ENCODE results near the gene SELENOO.
A peak's percentile ranks its signal among the peaks of the same experiment; 100 is the strongest.

SELENOO gene

GRCh38 chr22:50218153-50218995 lies 17.6 kb downstream of the SELENOO start:
- DNase-seq, result no peak

- peak; percentile 57 for DNase-seq
Measured at GRCh38 chr22:50218996-50219727, 18.4 kb downstream of the SELENOO start.

GRCh38 chr22:50219800-50220602 lies 19.2 kb downstream of the SELENOO start:
- DNase-seq, result no peak

GRCh38 chr22:50220603-50221409 lies 20.0 kb downstream of the SELENOO start:
- no peak for DNase-seq

GRCh38 chr22:50221410-50222300 lies 20.8 kb downstream of the SELENOO start:
- DNase-seq, result no peak

GRCh38 chr22:50222508-50222907 lies 21.7 kb downstream of the SELENOO start:
- DNase-seq, result no peak

- no peak for DNase-seq
Measured at GRCh38 chr22:50224071-50224470, 23.3 kb downstream of the SELENOO start.

- DNase-seq, result no peak
Measured at GRCh38 chr22:50225200-50225969, 24.6 kb downstream of the SELENOO start.

- no peak for DNase-seq
Measured at GRCh38 chr22:50226063-50226874, 25.5 kb downstream of the SELENOO start.

GRCh38 chr22:50226875-50227165 lies 26.0 kb downstream of the SELENOO start:
- no peak for DNase-seq

GRCh38 chr22:50227579-50228215 lies 26.9 kb downstream of the SELENOO start:
- DNase-seq, result no peak

GRCh38 chr22:50228366-50228765 lies 27.6 kb downstream of the SELENOO start:
- no peak for DNase-seq

- no peak for DNase-seq
Measured at GRCh38 chr22:50229370-50229769, 28.6 kb downstream of the SELENOO start.

- no peak for DNase-seq
Measured at GRCh38 chr22:50232481-50233151, 31.8 kb downstream of the SELENOO start.

- no peak for DNase-seq
Measured at GRCh38 chr22:50233223-50233622, 32.4 kb downstream of the SELENOO start.

GRCh38 chr22:50236731-50237409 lies 36.1 kb downstream of the SELENOO start:
- no peak for DNase-seq

- no peak for DNase-seq
Measured at GRCh38 chr22:50238755-50239154, 37.9 kb downstream of the SELENOO start.

- no peak for DNase-seq
Measured at GRCh38 chr22:50242406-50242949, 41.7 kb downstream of the SELENOO start.

All from NCI-H2029 treated with DMSO at 0.1 percent for 48 hours (cell line).